COLO668 (cell line): ENCODE measurements around the gene GFM2.
"Not testable (repeated sequence)": the region's sequence is repeated elsewhere in the genome, so short reads cannot be mapped to it uniquely, and the experiment has no call there.

Experiments
- DNase-seq: peaks from one replicate; lab custom pipeline; 2025; ENCODE audit not compliant: unreplicated experiment; lab: John Stamatoyannopoulos, UW

Gene GFM2

GRCh38 chr5:74722271-74722670, 44.6 kb downstream of the GFM2 start:
- no peak for DNase-seq

GRCh38 chr5:74717596-74717995, 49.3 kb downstream of the GFM2 start:
- peak; percentile 1 for DNase-seq

GRCh38 chr5:74693191-74693590, 73.7 kb downstream of the GFM2 start:
- DNase-seq = no peak

- no peak for DNase-seq
Measured at GRCh38 chr5:74686962-74687751, 79.8 kb downstream of the GFM2 start.

- DNase-seq = no peak
Measured at GRCh38 chr5:74685979-74686631, 80.8 kb downstream of the GFM2 start.

- DNase-seq = peak; percentile 89
Measured at GRCh38 chr5:74684900-74685851, 81.7 kb downstream of the GFM2 start, which contains the start of gene HEXB. Gene HEXB (plus strand): TSS chr5:74685233. CDS start chr5:74685261, 28 bp downstream.

GRCh38 chr5:74679966-74680365, 87.0 kb downstream of the GFM2 start:
- no peak for DNase-seq

GRCh38 chr5:74679300-74679699, 87.6 kb downstream of the GFM2 start:
- not testable (repeated sequence) for DNase-seq

GRCh38 chr5:74678123-74678522, 88.8 kb downstream of the GFM2 start:
- not testable (repeated sequence) for DNase-seq

- not testable (repeated sequence) for DNase-seq
Measured at GRCh38 chr5:74676466-74676865, 90.5 kb downstream of the GFM2 start.

- no peak for DNase-seq
Measured at GRCh38 chr5:74673011-74673790, 93.7 kb downstream of the GFM2 start.

GRCh38 chr5:74672215-74672877, 94.6 kb downstream of the GFM2 start:
- no peak for DNase-seq
